Fibroblast of the conjunctiva (primary cell): ENCODE data around the gene ARL5B.

Source experiments
- DNase-seq: peaks from one replicate; pipeline ENCODE4 v3.0.0-alpha.2; 2010; ENCODE audit warnings: low read depth

ARL5B gene

DNA sequence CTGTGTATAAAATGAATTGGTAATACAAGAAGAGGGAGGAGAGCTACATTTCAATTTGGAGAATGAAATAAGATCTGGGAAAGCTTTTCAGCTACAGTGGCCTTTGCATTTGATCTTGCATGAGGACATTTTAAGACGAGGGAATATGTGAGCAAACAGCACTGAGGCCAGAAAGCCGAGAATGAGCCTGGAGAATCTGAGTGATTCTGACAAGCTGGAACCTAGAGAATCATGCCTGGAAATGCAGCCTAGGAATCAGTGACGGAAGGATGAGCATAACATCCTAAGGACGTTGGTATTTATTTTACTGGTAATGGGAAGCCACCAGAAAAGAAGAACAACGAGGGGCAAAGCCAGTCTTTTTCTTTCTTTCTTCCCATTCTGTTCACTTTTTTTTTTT is 44.3 kb downstream of the ARL5B start:
- no peak for DNase-seq

DNA sequence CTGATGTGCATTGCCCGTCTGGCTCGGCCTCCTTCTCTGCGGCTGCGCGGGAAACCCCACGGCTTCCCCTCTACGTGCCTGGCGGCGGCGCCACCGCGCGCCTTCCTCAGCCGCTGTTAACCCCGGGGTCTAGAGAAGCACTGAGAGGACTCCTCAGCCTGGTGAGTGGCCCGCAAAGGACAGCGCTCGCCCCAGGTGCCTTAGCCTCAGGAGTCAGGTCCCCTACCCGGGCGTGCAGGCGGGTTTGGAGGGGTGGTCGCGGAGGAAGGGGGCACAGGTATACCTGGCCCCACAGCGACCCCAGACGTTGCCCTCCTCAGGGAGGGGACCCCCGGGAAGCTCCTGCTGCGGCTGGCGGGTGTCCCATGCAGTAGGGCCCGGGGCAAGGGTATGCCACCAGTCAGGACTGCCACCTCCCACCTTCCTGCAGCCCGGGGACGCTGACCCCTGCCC is 51.0 kb downstream of the ARL5B start:
- no peak for DNase-seq

DNA sequence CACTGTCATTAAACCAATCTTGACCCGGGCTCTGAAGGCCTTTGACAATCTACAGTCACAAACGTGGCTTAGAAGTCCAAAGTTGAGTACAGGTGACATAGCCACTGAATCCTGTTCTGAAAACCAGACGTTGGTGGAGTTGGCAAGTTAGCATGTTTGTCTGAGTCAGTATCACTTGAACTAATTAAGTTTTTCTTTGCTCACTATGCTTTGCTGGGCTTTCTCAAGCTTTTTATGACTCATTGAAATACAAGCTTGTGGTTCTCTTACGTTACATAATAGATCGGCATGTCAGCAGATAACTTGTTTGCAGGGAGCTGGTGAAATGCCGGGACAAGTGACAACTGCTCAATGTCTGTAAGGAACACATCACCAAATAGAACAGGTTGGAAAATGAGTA is 53.8 kb downstream of the ARL5B start:
- peak; percentile 47 for DNase-seq

DNA sequence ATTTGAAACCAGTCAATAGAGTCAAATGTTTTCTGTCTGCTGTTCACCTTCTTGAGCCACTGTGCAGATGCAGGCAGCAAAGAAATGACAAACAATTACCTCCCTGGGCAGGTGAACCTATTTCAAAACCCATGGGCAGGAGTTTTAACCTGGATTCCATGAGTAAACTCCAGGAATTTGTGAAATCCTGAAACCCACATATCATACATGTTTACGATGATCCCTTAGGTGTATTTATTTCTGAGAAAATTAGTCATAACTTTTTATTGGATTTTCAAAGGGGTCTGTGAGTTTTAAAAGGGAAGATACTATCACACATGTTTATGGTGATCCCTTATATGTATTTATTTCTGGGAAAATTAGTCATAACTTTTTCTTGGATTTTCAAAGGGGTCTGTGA is 59.8 kb downstream of the ARL5B start:
- no peak for DNase-seq

DNA sequence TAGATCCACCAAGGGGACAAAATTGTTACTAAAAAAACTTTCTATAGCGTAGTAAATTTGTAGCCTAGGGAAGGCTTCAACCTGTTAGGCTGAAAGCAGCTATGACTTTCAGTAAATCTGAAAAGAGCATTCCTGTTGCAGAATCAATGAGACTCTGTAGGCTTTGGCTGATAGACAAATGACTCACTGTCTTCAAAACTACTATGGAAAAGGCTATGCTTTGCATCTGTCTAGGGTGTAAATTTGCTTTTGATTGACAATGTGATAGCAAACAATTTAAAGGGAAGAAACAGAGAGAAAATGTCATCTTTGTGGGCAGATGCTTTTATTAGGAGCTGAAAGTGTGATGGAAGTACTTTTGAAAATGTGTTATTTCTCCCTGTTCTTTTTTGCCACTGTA is 60.6 kb downstream of the ARL5B start:
- no peak for DNase-seq

DNA sequence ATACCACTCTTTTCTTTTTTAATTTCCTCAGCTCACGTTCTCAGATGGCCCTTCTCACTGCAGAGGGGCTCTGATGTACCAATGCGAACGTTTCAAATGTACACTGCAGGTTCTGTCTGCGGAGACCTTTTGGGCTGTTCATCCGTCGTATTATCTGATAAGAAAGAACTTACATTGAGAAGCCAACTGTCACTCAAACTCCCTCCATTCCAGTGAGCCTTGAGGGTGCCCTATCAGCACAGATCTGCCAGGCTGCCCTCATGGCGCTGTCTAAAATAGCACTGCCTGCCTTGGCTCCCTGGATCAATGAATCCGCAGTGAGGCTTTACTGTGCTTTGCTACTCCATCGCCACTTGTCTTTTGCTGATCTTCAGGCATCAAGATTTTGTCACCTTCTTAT is 61.8 kb downstream of the ARL5B start:
- DNase-seq, result no peak

DNA sequence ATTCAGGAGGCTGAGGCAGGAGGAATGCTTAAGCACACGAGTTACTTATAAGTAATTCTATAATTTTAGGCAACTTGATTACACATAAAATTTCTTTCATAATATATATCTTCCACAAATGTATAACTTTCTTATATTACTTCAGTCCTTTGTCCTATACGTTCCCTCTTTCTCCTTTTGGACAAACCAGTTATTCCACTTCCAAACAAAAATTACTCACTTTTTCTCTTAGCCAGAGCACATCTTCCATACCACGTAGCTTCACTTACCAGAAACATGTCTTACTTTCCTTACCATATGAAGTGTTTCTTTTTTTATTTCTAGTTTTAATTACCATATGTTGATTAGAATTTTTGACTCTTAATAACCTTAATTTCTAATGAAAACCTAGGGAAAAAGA is 64.6 kb downstream of the ARL5B start:
- no peak for DNase-seq
